Subcutaneous adipose tissue (tissue), 4 donors: ENCODE results near the gene PDC. TPM values are rescaled to one million over a fixed set of nuclear protein-coding genes. Genes with fewer than 3 reads are reported as not detected.

ENCODE experiments used
- total RNA-seq, 4 donors: library from RNA; depleted of rRNA; stranded (reverse); fragments of >200 nt; gene quantifications; one replicate each; pipeline ENCODE4 v1.1.0, GENCODE V29; 2016
- TF ChIP-seq, protein P1 (sequence below): fragments of 450-650 bp; IDR thresholded peaks from one replicate; pipeline ENCODE4 v1.5.1; 2016; ENCODE audit warnings: low read depth, mild to moderate bottlenecking, control low read depth, antibody characterized with exemption, moderate library complexity

PDC gene
- total RNA-seq, 4 donors from 2014 or later: not detected

DNA sequence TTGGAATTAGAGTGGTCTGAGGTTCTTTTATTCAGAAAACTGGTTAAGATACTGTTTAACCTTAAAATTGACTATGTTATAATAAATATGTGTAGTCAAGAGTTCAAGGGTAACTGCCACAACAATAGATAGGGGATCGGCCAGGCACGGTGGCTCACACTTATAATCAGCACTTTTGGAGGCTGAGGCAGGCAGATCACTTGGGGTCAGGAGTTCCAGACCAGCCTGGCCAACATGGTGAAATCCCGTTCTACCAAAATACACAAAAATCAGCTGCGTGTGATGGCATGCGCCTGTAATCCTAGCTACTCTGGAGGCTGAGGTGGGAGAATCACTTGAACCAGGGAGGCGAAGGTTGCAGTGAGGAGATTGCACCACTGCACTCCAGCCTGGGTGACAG, 39.5 kb downstream of the PDC start:
- TF ChIP-seq, protein P1, sequence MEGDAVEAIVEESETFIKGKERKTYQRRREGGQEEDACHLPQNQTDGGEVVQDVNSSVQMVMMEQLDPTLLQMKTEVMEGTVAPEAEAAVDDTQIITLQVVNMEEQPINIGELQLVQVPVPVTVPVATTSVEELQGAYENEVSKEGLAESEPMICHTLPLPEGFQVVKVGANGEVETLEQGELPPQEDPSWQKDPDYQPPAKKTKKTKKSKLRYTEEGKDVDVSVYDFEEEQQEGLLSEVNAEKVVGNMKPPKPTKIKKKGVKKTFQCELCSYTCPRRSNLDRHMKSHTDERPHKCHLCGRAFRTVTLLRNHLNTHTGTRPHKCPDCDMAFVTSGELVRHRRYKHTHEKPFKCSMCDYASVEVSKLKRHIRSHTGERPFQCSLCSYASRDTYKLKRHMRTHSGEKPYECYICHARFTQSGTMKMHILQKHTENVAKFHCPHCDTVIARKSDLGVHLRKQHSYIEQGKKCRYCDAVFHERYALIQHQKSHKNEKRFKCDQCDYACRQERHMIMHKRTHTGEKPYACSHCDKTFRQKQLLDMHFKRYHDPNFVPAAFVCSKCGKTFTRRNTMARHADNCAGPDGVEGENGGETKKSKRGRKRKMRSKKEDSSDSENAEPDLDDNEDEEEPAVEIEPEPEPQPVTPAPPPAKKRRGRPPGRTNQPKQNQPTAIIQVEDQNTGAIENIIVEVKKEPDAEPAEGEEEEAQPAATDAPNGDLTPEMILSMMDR: no peak

DNA sequence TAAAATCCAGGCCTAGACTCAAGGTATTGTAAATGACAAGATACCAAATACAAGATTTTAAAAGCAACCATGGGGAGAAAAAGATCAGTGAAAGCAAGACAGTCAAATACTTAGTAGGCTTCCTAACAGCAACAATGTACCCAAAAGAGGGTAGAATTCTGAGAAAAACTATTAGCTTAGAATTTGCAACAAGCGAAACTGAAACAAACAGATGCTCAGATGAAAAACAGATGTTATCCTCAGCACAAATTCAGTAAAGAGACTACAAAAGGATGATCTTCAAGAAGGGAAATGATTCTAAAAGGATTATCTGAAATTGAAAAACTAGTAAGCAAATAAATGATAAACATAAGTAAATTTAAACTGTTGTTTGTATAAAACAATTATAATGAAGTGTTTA, 40.0 kb downstream of the PDC start:
- TF ChIP-seq, protein P1: no peak

DNA sequence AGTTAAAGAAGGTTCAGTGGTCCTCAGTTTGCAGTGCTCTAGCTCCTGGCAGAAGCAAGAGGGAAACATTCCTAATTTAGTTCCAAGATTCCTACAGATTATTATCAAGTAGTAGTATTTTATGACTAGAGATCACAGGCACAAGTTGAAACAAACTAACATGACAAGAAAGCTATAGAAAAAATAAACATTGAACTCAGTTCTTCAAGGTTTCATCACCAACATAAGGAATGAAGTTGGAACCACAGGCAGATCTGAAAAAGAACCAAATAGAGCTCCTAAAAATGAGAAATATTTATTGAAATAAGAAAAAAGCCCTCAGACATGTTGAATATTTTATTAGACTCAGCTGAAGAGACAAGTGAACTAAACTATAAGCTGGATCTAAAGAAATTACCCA, 40.6 kb downstream of the PDC start:
- TF ChIP-seq, protein P1: no peak

DNA sequence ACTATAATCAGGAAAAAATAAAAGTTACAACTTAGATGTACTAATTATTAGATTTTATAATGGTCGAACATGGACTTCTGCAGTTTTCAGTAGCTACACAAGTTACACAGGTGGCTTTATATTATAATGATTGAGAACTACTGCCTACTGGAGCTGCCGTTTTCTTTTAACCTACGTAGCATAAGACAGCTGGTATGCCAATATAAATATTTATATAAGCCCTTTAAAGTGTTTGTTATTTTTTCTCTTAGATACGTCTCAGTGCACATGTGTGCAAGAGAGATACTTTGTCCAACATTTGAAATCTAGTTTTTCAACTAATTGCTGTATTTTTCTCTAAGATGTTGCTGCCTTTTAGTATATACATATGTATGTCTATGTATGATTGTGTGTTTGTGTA, 42.4 kb downstream of the PDC start:
- TF ChIP-seq, protein P1: no peak

DNA sequence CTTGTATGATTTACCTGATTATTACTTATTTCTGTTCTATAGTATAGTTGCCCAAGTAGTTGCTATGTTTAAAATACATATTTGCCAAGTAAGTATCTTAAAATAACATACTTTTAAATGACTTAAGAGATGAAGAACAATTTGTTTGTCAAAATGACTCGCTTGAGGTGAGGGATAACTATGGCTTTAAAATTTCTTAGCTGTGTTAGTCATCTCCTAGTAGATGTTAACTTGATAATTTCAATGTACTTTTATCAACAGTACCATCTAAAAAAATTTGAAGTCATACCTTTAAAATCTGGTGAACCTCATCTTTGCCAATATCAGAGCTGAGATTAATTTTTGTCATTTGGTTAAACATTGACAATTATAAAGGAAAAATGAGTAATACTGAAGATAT, 47.6 kb downstream of the PDC start:
- TF ChIP-seq, protein P1: no peak

DNA sequence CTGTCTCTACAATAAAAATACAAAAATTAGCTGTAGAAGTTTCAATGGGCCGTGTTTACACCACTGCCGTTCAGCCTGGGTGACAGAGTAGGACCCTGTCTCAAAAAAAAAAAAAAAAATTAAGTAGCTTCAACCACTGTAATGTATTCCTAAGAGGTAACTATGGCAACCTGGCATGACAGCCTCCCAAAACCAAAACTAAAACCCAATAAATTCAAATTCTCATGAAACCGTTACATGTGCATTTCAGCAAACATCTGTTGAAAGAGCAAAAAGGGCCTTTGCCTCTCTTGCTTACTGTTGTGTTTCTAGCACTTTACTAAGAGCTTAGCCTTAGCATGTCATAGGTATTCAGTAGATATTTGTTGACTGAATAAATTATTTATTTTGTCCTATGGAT, 51.8 kb downstream of the PDC start:
- TF ChIP-seq, protein P1: no peak

- TF ChIP-seq, protein P1: no peak
Measured at GRCh38 chr1:186404454-186405051, 56.4 kb downstream of the PDC start.
